Stimulated activated naive CD8-positive, alpha-beta T cell treated with anti-CD3 and anti-CD28 coated beads, Interleukin-15, amount 100 ng/mL, for 72 hours (primary cell): ENCODE measurements around the gene SDK2.

Experiments
- ATAC-seq: fragments of 150-1000 bp; cut with Tn5 transposase; 2 replicates; pipeline ENCODE4 v1.10.0; 2021; ENCODE audit warnings: mild to moderate bottlenecking, moderate library complexity
- DNase-seq, 2 donors: peaks; one replicate each; pipeline ENCODE4 v3.0.0; 2021 to 2022
- H3K27ac Mint-ChIP-seq, 2 donors: one replicate each; pipeline ENCODE4 v1.8.0; 2022; ENCODE audit warnings: mild to moderate bottlenecking in 2 of 2, mixed read lengths in 2 of 2, moderate library complexity in 2 of 2
- H3K27me3 Mint-ChIP-seq: one replicate; pipeline ENCODE4 v1.8.0; 2022; ENCODE audit warnings: mixed read lengths
- H3K4me1 Mint-ChIP-seq: one replicate; pipeline ENCODE4 v1.8.0; 2022; ENCODE audit warnings: mild to moderate bottlenecking, mixed read lengths
- H3K4me3 Mint-ChIP-seq, 2 donors: one replicate each; pipeline ENCODE4 v1.8.0; 2022; ENCODE audit warnings: mild to moderate bottlenecking in 2 of 2, mixed read lengths in 2 of 2, moderate library complexity in 1 of 2
- H3K9me3 Mint-ChIP-seq, 2 donors: one replicate each; pipeline ENCODE4 v1.8.0; 2022; ENCODE audit warnings: mixed read lengths in 2 of 2

Gene SDK2

DNA sequence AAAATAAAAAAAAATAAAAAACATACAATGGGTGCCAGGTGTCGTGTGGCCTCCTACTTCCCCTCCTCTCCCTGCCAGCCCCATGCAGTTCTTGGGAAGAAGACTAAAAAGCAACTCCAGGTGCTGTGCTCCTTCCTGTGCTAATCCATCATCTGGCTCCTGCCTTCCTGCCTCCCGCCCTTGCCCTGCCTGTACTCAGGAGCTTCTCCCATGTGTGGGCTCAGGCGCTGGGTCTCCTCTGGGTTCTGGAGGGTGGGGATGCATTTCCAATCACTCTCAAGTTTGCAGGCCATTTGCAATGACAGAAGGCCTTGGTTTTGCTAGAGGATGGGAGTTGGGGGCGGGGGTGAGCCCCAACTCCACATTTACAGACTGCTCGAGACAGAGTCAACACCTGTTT, 122.9 kb downstream of the SDK2 start:
- Mint-ChIP-seq H3K27me3 (no peaks in the 10 kb centered on the region), H3K4me3 (no peak overlapping the region), H3K4me1 (no peaks in the 10 kb centered on the region), H3K27ac (peak overlapping the region in 1 of 2 donors; percentile 72), H3K9me3 (no peaks in the 10 kb centered on the region)
- DNase-seq (no peak), ATAC-seq (no peak)

DNA sequence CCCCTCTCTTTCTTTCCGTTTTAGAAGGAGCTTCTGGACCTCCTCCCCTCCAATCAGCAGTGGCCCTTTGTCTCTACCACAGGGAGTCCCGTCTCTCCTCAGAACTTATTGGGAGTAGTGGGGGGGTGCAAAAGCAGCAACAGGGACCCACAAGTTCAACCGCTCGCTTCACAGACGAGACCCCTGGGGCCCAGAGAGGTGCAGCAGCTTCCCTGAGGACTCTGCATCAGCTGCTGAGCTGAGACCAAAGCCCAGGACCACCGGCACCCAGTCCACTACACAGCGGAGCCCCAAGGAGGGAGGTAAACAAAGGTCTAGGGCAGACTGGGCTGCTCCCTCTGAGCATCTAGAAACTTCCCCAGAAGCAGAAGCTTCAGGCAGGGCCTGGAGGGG, 123.9 kb downstream of the SDK2 start:
- H3K9me3 Mint-ChIP-seq: no peaks in the 10 kb centered on the region
- peak overlapping the region in 1 of 2 donors; percentile 86 for H3K27ac Mint-ChIP-seq
- no peaks in the 10 kb centered on the region for H3K27me3 Mint-ChIP-seq
- H3K4me3 Mint-ChIP-seq: no peak overlapping the region
- no peak for DNase-seq
- no peak for ATAC-seq
- no peaks in the 10 kb centered on the region for H3K4me1 Mint-ChIP-seq

DNA sequence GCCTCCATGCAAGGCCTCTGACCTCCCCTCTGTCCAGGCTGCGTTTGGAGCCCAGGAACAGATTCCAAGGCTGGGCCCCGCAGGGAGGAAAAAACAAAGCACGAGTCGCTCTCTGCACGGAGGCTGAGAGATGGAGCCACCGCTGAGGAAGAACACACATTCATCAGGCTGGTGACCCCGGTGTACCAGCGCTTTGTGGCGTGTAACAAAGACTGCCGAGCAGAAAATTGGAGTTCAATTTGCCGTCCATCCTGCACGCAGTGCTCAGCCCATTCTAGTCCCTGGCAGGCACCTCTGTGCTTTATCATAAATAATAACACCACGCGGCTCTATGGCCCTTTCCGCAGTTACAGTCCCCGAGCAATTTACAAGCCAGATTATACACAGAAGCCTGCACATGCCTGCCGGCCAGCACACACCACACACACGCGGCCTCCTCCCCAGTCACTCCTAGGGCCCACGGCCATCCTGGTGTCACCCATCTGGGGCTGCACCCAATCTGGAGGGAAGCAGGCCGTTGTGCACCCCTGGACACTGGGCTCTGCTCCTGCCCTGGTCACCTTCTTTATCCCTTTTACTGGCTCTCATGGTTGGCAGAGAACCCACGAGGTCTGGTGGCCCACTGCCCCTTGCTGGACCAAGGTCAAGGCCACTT, 124.4 kb downstream of the SDK2 start:
- Mint-ChIP-seq H3K4me1 (no peaks in the 10 kb centered on the region), H3K27me3 (no peaks in the 10 kb centered on the region), H3K4me3 (no peak overlapping the region), H3K27ac (peak overlapping the region in 1 of 2 donors; percentile 86), H3K9me3 (no peaks in the 10 kb centered on the region)
- DNase-seq: no peak
- ATAC-seq: no peak

GRCh38 chr17:73519011-73519410, 125.2 kb downstream of the SDK2 start:
- no peak for DNase-seq
- Mint-ChIP-seq H3K4me1 (no peaks in the 10 kb centered on the region), H3K27me3 (no peaks in the 10 kb centered on the region), H3K9me3 (no peaks in the 10 kb centered on the region), H3K27ac (no peak overlapping the region), H3K4me3 (no peak overlapping the region)
- no peak for ATAC-seq

GRCh38 chr17:73516431-73516830, 127.8 kb downstream of the SDK2 start:
- Mint-ChIP-seq H3K4me1 (no peaks in the 10 kb centered on the region), H3K9me3 (no peaks in the 10 kb centered on the region), H3K27me3 (no peaks in the 10 kb centered on the region), H3K27ac (no peak overlapping the region), H3K4me3 (no peak overlapping the region)
- DNase-seq: no peak
- no peak for ATAC-seq

DNA sequence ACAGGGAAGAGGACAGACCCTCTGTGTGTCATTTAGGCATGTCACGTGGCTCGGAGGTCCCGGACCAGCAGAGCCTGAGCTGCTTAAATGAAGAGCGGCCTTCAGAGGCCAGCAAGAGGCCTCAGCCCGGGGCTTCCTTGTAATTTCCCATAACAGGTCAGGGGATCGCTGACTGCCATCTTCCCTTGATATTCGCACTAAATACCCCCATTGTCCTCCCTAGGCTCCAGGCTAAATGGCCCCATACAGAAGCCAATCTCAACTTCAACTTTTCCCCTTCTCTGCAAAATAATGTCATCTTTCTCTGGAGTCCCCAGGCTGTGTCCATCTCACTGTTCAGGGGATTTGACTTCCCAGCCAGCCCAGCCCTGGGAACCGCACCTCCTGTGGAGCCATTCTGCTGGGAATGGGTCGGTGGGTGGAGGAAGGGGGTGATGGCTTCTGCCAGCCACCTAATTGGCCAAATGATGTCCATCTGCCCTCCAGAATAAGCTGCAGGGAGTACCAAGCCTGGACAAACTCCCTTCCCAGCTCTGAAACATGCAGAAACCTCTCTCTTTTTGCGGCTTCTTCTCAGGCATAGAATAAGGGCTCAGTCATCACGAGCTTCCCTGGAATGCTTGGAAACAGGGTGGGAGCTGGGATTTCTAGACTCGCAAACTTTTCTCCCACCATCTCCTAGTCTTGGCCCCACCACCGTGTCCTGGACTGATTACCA, 129.9 kb downstream of the SDK2 start:
- Mint-ChIP-seq H3K27me3 (no peaks in the 10 kb centered on the region), H3K4me3 (no peak overlapping the region), H3K4me1 (no peaks in the 10 kb centered on the region), H3K27ac (peak overlapping the region in 1 of 2 donors; percentile 53), H3K9me3 (no peaks in the 10 kb centered on the region)
- ATAC-seq (no peak), DNase-seq (no peak)

DNA sequence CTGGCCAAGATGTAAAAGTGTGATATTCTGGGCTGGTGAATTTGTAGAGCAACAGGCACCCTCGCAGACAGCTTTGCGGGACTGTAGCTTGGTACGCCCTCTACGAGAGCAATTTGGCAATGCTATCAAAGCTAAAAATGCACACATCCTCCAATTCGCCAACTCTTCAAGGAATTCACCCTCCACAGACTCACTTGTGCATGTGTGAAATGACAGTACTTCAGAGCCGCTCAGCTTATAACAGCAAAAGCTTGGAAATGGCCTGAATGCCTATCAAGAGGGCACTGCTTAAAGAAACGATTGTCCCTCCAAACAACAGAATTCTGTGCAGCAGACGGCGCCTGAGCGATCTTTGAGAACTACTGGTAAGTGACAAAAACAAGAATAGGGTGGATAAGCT, 130.8 kb downstream of the SDK2 start:
- no peaks in the 10 kb centered on the region for H3K4me1 Mint-ChIP-seq
- H3K4me3 Mint-ChIP-seq: no peak overlapping the region
- DNase-seq: no peak
- no peaks in the 10 kb centered on the region for H3K27me3 Mint-ChIP-seq
- H3K27ac Mint-ChIP-seq: no peak overlapping the region
- no peak for ATAC-seq
- H3K9me3 Mint-ChIP-seq: no peaks in the 10 kb centered on the region

GRCh38 chr17:73511719-73512115, 132.5 kb downstream of the SDK2 start:
- H3K4me3 Mint-ChIP-seq: no peak overlapping the region
- DNase-seq (no peak), ATAC-seq (no peak)
- no peaks in the 10 kb centered on the region for H3K9me3 Mint-ChIP-seq
- H3K27me3 Mint-ChIP-seq: no peaks in the 10 kb centered on the region
- no peaks in the 10 kb centered on the region for H3K4me1 Mint-ChIP-seq
- H3K27ac Mint-ChIP-seq: no peak overlapping the region

GRCh38 chr17:73510981-73511718, 133.1 kb downstream of the SDK2 start:
- H3K27ac Mint-ChIP-seq: no peak overlapping the region

GRCh38 chr17:73508931-73509605, 135.2 kb downstream of the SDK2 start:
- Mint-ChIP-seq H3K27me3 (no peaks in the 10 kb centered on the region), H3K27ac (no peak overlapping the region), H3K9me3 (no peaks in the 10 kb centered on the region), H3K4me3 (no peak overlapping the region), H3K4me1 (no peaks in the 10 kb centered on the region)
- DNase-seq (no peak), ATAC-seq (no peak)

More at GRCh38 chr17:73510981-73511718, 133.1 kb downstream of the SDK2 start:
- no peaks in the 10 kb centered on the region for H3K4me1 Mint-ChIP-seq
- no peaks in the 10 kb centered on the region for H3K27me3 Mint-ChIP-seq
- ATAC-seq (no peak), DNase-seq (no peak)
- no peak overlapping the region for H3K4me3 Mint-ChIP-seq
- H3K9me3 Mint-ChIP-seq: no peaks in the 10 kb centered on the region

DNA sequence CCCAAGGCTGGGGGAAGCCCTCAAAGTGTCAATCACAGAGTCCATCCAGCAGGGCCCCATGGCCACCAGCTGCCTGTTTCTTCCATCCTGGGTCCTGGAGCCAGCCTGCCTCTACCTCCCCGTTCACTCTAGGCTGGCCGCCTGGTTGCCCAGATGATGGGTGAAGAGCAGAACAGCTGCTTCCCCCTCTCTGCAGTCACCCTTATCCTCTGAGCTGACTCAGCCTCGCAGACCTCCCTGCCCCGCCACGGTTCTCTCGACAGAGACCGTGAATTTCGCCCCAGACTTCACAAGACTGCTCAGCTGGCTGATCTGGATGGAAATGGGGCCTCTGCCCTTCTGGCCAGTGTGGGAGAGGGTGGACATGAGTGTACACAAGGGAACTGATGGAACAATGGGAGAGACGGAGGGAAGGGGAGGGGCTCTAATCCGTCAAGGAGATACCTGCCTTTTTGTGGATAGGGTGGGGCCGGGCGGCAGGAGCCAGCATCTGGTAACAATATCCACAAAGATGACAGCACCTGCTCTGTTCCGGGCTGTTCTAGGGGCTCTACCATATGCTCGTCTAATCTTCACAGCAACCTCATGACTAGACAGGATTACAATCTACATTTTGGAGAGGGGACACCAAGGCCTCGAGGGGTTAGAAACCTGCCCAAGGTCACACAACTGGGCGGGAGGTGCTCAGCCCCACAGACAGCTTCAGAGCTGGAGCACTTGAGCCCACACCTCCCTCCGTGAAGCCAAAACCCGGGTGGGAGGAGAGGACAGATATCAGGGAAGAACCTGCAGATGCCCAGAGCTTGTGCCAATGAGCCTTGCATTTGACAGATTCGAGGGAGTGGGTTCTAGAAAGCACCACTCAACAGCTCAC, 136.0 kb downstream of the SDK2 start:
- Mint-ChIP-seq H3K9me3 (no peaks in the 10 kb centered on the region), H3K27me3 (no peaks in the 10 kb centered on the region), H3K27ac (no peak overlapping the region), H3K4me1 (no peaks in the 10 kb centered on the region), H3K4me3 (no peak overlapping the region)
- ATAC-seq: no peak
- DNase-seq: no peak

- Mint-ChIP-seq H3K27me3 (no peaks in the 10 kb centered on the region), H3K27ac (peak overlapping the region in 1 of 2 donors; percentile 30), H3K4me1 (no peaks in the 10 kb centered on the region), H3K9me3 (no peaks in the 10 kb centered on the region), H3K4me3 (no peak overlapping the region)
- ATAC-seq: no peak
- no peak for DNase-seq
Measured at GRCh38 chr17:73506470-73507435, 137.5 kb downstream of the SDK2 start.

GRCh38 chr17:73503560-73503959, 140.7 kb downstream of the SDK2 start:
- Mint-ChIP-seq H3K27me3 (no peaks in the 10 kb centered on the region), H3K4me1 (no peaks in the 10 kb centered on the region), H3K9me3 (no peaks in the 10 kb centered on the region), H3K4me3 (no peak overlapping the region), H3K27ac (no peak overlapping the region)
- ATAC-seq (no peak), DNase-seq (no peak)

- no peaks in the 10 kb centered on the region for H3K9me3 Mint-ChIP-seq
- H3K27me3 Mint-ChIP-seq: no peaks in the 10 kb centered on the region
- no peak overlapping the region for H3K4me3 Mint-ChIP-seq
- no peak for DNase-seq
- no peak for ATAC-seq
- H3K27ac Mint-ChIP-seq: peak overlapping the region in 1 of 2 donors; percentile 44
- H3K4me1 Mint-ChIP-seq: no peaks in the 10 kb centered on the region
Measured at GRCh38 chr17:73500414-73500999, 143.7 kb downstream of the SDK2 start.
